Renal cortex interstitium (tissue), 15 donors: ENCODE data around the gene MYDGF. TPM values are rescaled to one million over a fixed set of nuclear protein-coding genes. Genes with fewer than 3 reads are reported as not detected.
"Not testable (repeated sequence)": the region's sequence is repeated elsewhere in the genome, so short reads cannot be mapped to it uniquely, and the experiment has no call there.

Experiments
- DNase-seq, 11 donors: peaks; one replicate each; pipeline ENCODE4 v3.0.0-alpha.2; 2013; ENCODE audit warnings: low read depth in 9 of 11, low spot score in 4 of 11; ENCODE audit errors: extremely low read depth in 1 of 11
- long read RNA-seq, 16 experiments: transcript quantifications; one replicate each; lab custom pipeline, GENCODE V29; 2026
- polyA plus RNA-seq, 3 donors: library from polyadenylated mRNA; unstranded; fragments of 120-200 nt; gene quantifications; one replicate each; pipeline ENCODE4 v1.2.1, GENCODE V29; 2013; ENCODE audit not compliant: insufficient read length in 3 of 3

MYDGF gene
- polyA plus RNA-seq: 10 to 100 TPM; 71.5 to 94.2 (median 83.5) TPM
- long read RNA-seq, donor 1, transcript MYDGF-201 (6 exons, 1,018 nt): major isoform, 52 of 60 reads
- long read RNA-seq, donor 1, partial matches to known transcripts: 7 of 60 reads
- long read RNA-seq, donor 1, other reads (novel, unspliced or antisense): 0 of 60 reads
- long read RNA-seq, donor 2, transcript MYDGF-201 (6 exons, 1,018 nt): major isoform, 48 of 69 reads
- long read RNA-seq, donor 2, partial matches to known transcripts: 16 of 69 reads
- long read RNA-seq, donor 2, other reads (novel, unspliced or antisense): 5 of 69 reads
- long read RNA-seq, donor 3, transcript MYDGF-201 (6 exons, 1,018 nt): major isoform, 78 of 78 reads
- long read RNA-seq, donor 3, partial matches to known transcripts: 0 of 78 reads
- long read RNA-seq, donor 3, other reads (novel, unspliced or antisense): 0 of 78 reads
- long read RNA-seq, donor 4, transcript MYDGF-201 (6 exons, 1,018 nt): major isoform, 38 of 64 reads
- long read RNA-seq, donor 4, partial matches to known transcripts: 25 of 64 reads
- long read RNA-seq, donor 4, other reads (novel, unspliced or antisense): 0 of 64 reads
- long read RNA-seq, donor 5: 0 reads
- long read RNA-seq, donor 6, transcript MYDGF-201 (6 exons, 1,018 nt): major isoform, 49 of 77 reads
- long read RNA-seq, donor 6, partial matches to known transcripts: 28 of 77 reads
- long read RNA-seq, donor 6, other reads (novel, unspliced or antisense): 0 of 77 reads
- long read RNA-seq, donor 7, transcript MYDGF-201 (6 exons, 1,018 nt): major isoform, 73 of 106 reads
- long read RNA-seq, donor 7, partial matches to known transcripts: 33 of 106 reads
- long read RNA-seq, donor 7, other reads (novel, unspliced or antisense): 0 of 106 reads
- long read RNA-seq, donor 8: 0 reads
- long read RNA-seq, donor 9, transcript MYDGF-201 (6 exons, 1,018 nt): major isoform, 52 of 62 reads
- long read RNA-seq, donor 9, partial matches to known transcripts: 10 of 62 reads
- long read RNA-seq, donor 9, other reads (novel, unspliced or antisense): 0 of 62 reads
- long read RNA-seq, donor 10, transcript MYDGF-201 (6 exons, 1,018 nt): major isoform, 61 of 61 reads
- long read RNA-seq, donor 10, partial matches to known transcripts: 0 of 61 reads
- long read RNA-seq, donor 10, other reads (novel, unspliced or antisense): 0 of 61 reads
- long read RNA-seq, donor 11, transcript MYDGF-201 (6 exons, 1,018 nt): major isoform, 56 of 56 reads
- long read RNA-seq, donor 11, partial matches to known transcripts: 0 of 56 reads
- long read RNA-seq, donor 11, other reads (novel, unspliced or antisense): 0 of 56 reads
- long read RNA-seq, donor 12, transcript MYDGF-201 (6 exons, 1,018 nt): major isoform, 18 of 18 reads
- long read RNA-seq, donor 12, partial matches to known transcripts: 0 of 18 reads
- long read RNA-seq, donor 12, other reads (novel, unspliced or antisense): 0 of 18 reads
- long read RNA-seq, donor 13: 0 reads
- long read RNA-seq, donor 14, transcript MYDGF-201 (6 exons, 1,018 nt): major isoform, 65 of 106 reads
- long read RNA-seq, donor 14, partial matches to known transcripts: 41 of 106 reads
- long read RNA-seq, donor 14, other reads (novel, unspliced or antisense): 0 of 106 reads
- long read RNA-seq, donor 15, transcript MYDGF-201 (6 exons, 1,018 nt): major isoform, 31 of 31 reads
- long read RNA-seq, donor 15, partial matches to known transcripts: 0 of 31 reads
- long read RNA-seq, donor 15, other reads (novel, unspliced or antisense): 0 of 31 reads
- long read RNA-seq, donor 16, transcript MYDGF-201 (6 exons, 1,018 nt): major isoform, 155 of 162 reads
- long read RNA-seq, donor 16, partial matches to known transcripts: 0 of 162 reads
- long read RNA-seq, donor 16, other reads (novel, unspliced or antisense): 7 of 162 reads

- peak; percentile 53 to 84 (median 79) for DNase-seq
Observed at GRCh38 chr19:4669723-4670480, at the start of gene MYDGF. Gene MYDGF (minus strand): TSS chr19:4670342. CDS start chr19:4670334, 8 bp downstream.

GRCh38 chr19:4719499-4719866, 49.3 kb upstream of the MYDGF start:
- no peak for DNase-seq

GRCh38 chr19:4717966-4718701, 48.0 kb upstream of the MYDGF start:
- no peak for DNase-seq

- peak in 1 of 11 donors; percentile 31 for DNase-seq
Observed at GRCh38 chr19:4717191-4717965, 47.2 kb upstream of the MYDGF start.

- no peak for DNase-seq
Observed at GRCh38 chr19:4715529-4716221, 45.5 kb upstream of the MYDGF start.

- DNase-seq: not testable (repeated sequence)
Observed at GRCh38 chr19:4715178-4715528, 45.0 kb upstream of the MYDGF start.

GRCh38 chr19:4714016-4714415, 43.9 kb upstream of the MYDGF start:
- DNase-seq: no peak

- no peak for DNase-seq
Observed at GRCh38 chr19:4713384-4713951, 43.3 kb upstream of the MYDGF start.

GRCh38 chr19:4712771-4713170, 42.6 kb upstream of the MYDGF start:
- DNase-seq: no peak

GRCh38 chr19:4711211-4711610, 41.1 kb upstream of the MYDGF start:
- no peak for DNase-seq

GRCh38 chr19:4710281-4710600, 40.1 kb upstream of the MYDGF start:
- no peak for DNase-seq

GRCh38 chr19:4709440-4710280, 39.5 kb upstream of the MYDGF start:
- no peak for DNase-seq

- DNase-seq: no peak
Observed at GRCh38 chr19:4707956-4708650, 38.0 kb upstream of the MYDGF start.

GRCh38 chr19:4707322-4707721, 37.2 kb upstream of the MYDGF start:
- no peak for DNase-seq
